ENCODE measurements around the gene OR52E1. TPM values are rescaled to one million over a fixed set of nuclear protein-coding genes. Genes with fewer than 3 reads are reported as not detected.
"Not testable (repeated sequence)": the region's sequence is repeated elsewhere in the genome, so short reads cannot be mapped to it uniquely, and the experiment has no call there.

OR52E1 gene
- total and polyA plus RNA-seq, 5 donors from 2014 or later: not detected

DNA sequence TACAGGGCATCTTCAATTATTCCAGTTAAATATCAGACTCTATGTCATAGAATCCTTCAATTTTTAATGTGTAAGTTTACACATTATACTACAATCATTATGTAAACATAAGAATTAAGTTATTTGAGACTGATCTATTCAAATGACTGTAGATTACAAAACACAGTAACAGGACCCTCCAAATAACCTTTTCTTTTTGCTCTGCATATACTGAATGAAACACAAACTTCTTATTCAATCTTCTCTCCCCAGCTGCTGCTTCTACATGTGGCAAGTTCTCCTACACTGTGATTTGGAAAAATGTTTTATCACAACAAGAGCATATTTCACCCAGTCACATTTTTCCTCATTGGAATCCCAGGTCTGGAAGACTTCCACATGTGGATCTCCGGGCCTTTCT is 23.1 kb upstream of the OR52E1 start, which contains the start of gene OR52J3:
OR52J3 (plus strand) TSS at position 301 of the 400 bp plus-strand sequence; CDS start at position 301, 0 bp downstream.
- ATAC-seq (ENCODE audit: low read depth in 2 of 2) (no peak), DNase-seq (no peak)
- Mint-ChIP-seq H3K27ac (no peak within 1 kb of the TSS), H3K36me3 (no peaks in the 10 kb centered on the region), H3K4me3 (no peak within 1 kb of the TSS), H3K27me3 (no peaks in the 10 kb centered on the region), H3K4me1 (no peaks in the 10 kb centered on the region), H3K9me3 (peaks cover 0 to 7% (median 0%) of the 10 kb centered on the region in 7 donors)
- Histone ChIP-seq H3K4me1 (ENCODE audit: control insufficient read depth, insufficient read depth, low read length, poor library complexity, severe bottlenecking) (no peaks in the 10 kb centered on the region), H3K36me3 (ENCODE audit: control insufficient read depth, insufficient read depth, low read length) (no peaks in the 10 kb centered on the region), H3K27ac (ENCODE audit: insufficient read depth, low read length, poor library complexity, severe bottlenecking) (no peak within 1 kb of the TSS), H3K9me3 (ENCODE audit: control insufficient read depth in 2 of 2, low read length in 2 of 2) (no peaks in the 10 kb centered on the region), H3K4me3 (ENCODE audit: low read depth, low read length) (no peak within 1 kb of the TSS), H3K27me3 (ENCODE audit: control insufficient read depth, insufficient read depth, low read length) (no peaks in the 10 kb centered on the region)

DNA sequence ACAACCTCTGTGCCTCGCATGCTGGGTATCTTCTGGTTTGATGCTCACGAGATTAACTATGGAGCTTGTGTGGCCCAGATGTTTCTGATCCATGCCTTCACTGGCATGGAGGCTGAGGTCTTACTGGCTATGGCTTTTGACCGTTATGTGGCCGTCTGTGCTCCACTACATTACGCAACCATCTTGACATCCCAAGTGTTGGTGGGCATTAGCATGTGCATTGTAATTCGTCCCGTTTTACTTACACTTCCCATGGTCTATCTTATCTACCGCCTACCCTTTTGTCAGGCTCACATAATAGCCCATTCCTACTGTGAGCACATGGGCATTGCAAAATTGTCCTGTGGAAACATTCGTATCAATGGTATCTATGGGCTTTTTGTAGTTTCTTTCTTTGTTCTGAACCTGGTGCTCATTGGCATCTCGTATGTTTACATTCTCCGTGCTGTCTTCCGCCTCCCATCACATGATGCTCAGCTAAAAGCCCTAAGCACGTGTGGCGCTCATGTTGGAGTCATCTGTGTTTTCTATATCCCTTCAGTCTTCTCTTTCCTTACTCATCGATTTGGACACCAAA is 22.5 kb upstream of the OR52E1 start:
- Histone ChIP-seq H3K9me3 (ENCODE audit: control insufficient read depth in 2 of 2, low read length in 2 of 2) (no peaks in the 10 kb centered on the region), H3K27ac (ENCODE audit: insufficient read depth, low read length, poor library complexity, severe bottlenecking) (no peak overlapping the region), H3K4me3 (ENCODE audit: low read depth, low read length) (no peak overlapping the region), H3K36me3 (ENCODE audit: control insufficient read depth, insufficient read depth, low read length) (no peaks in the 10 kb centered on the region), H3K4me1 (ENCODE audit: control insufficient read depth, insufficient read depth, low read length, poor library complexity, severe bottlenecking) (no peaks in the 10 kb centered on the region), H3K27me3 (ENCODE audit: control insufficient read depth, insufficient read depth, low read length) (no peaks in the 10 kb centered on the region)
- H3K27ac Mint-ChIP-seq: no peak overlapping the region
- peaks cover 0 to 7% (median 0%) of the 10 kb centered on the region in 7 donors for H3K9me3 Mint-ChIP-seq
- no peaks in the 10 kb centered on the region for H3K4me1 Mint-ChIP-seq
- no peaks in the 10 kb centered on the region for H3K27me3 Mint-ChIP-seq
- no peak for ATAC-seq (ENCODE audit: low read depth in 2 of 2)
- no peaks in the 10 kb centered on the region for H3K36me3 Mint-ChIP-seq
- DNase-seq: no peak
- no peak overlapping the region for H3K4me3 Mint-ChIP-seq

DNA sequence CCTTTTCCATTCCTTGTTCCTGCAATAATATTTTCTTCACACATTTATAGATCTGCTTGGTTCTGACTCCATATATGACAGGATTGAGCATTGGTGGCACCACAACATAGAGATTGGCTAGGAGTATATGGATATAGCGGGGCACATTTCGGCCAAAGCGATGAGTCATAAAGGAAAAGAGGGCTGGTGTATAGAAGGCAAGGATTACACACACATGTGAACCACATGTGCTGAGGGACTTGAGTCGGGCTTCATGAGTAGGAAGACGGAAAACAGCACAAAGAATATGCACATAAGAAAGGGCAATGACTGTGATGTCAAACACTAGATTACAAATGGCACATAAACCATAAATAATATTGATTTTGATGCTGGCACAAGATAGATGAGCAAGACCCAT is 10.7 kb upstream of the OR52E1 start:
- H3K27me3 Mint-ChIP-seq; H3K4me1 Mint-ChIP-seq; H3K27ac Mint-ChIP-seq; H3K27me3 ChIP-seq (ENCODE audit: control insufficient read depth, insufficient read depth, low read length); H3K27ac ChIP-seq (ENCODE audit: insufficient read depth, low read length, poor library complexity, severe bottlenecking); H3K4me3 Mint-ChIP-seq; H3K9me3 ChIP-seq (ENCODE audit: control insufficient read depth in 2 of 2, low read length in 2 of 2); H3K4me1 ChIP-seq (ENCODE audit: control insufficient read depth, insufficient read depth, low read length, poor library complexity, severe bottlenecking); ATAC-seq (ENCODE audit: low read depth in 2 of 2); H3K36me3 Mint-ChIP-seq; DNase-seq; H3K4me3 ChIP-seq (ENCODE audit: low read depth, low read length); H3K9me3 Mint-ChIP-seq; H3K36me3 ChIP-seq (ENCODE audit: control insufficient read depth, insufficient read depth, low read length): not testable (repeated sequence)

DNA sequence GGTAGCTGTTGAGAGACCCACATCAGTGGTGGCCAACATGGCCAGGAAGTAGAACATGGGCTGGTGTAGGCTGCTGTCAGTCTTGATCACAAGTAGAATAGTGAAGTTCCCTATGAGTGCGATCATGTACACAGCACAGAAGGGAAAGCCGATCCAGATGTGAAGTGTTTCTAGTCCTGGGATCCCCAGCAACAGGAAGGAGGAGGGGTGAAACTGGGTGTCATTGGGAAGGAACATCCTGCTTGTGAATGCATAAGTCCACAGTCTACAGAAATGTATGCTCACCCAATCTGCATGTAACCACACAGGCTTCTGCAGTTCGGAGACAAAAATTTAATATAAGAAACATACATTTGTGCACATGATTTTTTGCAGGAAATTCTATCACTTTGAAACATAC is 10.0 kb upstream of the OR52E1 start, which contains the start of gene OR52E2:
OR52E2 (minus strand) TSS at position 237 of the 400 bp plus-strand sequence; CDS start at position 237, 0 bp downstream.
- no peak within 1 kb of the TSS for H3K4me3 Mint-ChIP-seq
- H3K9me3 ChIP-seq (ENCODE audit: control insufficient read depth in 2 of 2, low read length in 2 of 2): no peaks in the 10 kb centered on the region
- H3K4me1 ChIP-seq (ENCODE audit: control insufficient read depth, insufficient read depth, low read length, poor library complexity, severe bottlenecking): no peaks in the 10 kb centered on the region
- H3K27me3 Mint-ChIP-seq: no peaks in the 10 kb centered on the region
- H3K9me3 Mint-ChIP-seq: peaks cover 0 to 6% (median 4%) of the 10 kb centered on the region in 7 donors
- no peaks in the 10 kb centered on the region for H3K27me3 ChIP-seq (ENCODE audit: control insufficient read depth, insufficient read depth, low read length)
- no peak for DNase-seq
- ATAC-seq (ENCODE audit: low read depth in 2 of 2): no peak
- no peaks in the 10 kb centered on the region for H3K4me1 Mint-ChIP-seq
- H3K27ac ChIP-seq (ENCODE audit: insufficient read depth, low read length, poor library complexity, severe bottlenecking): no peak within 1 kb of the TSS
- no peaks in the 10 kb centered on the region for H3K36me3 Mint-ChIP-seq
- H3K27ac Mint-ChIP-seq: no peak within 1 kb of the TSS
- H3K36me3 ChIP-seq (ENCODE audit: control insufficient read depth, insufficient read depth, low read length): no peaks in the 10 kb centered on the region
- H3K4me3 ChIP-seq (ENCODE audit: low read depth, low read length): no peak within 1 kb of the TSS

DNA sequence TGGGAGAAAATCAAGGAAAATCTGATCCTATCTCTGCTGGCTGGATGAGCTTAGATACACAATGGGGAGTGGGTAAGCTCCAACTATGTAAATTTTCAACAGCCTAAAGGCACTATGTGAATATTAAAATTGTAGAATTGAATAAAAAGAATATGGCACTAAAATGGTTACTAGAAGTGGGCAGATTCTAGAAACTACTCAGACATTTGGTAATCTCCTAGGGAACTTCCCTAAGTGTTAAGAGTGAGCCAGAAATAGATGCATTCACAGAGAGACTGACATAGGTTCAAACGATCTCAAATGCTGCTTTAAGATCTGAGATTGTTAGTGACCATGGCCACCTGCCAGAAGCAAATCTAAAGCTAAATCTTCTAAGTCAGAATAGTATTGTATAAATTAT is 4.3 kb upstream of the OR52E1 start:
- no peaks in the 10 kb centered on the region for H3K9me3 ChIP-seq (ENCODE audit: control insufficient read depth in 2 of 2, low read length in 2 of 2)
- no peak overlapping the region for H3K27ac ChIP-seq (ENCODE audit: insufficient read depth, low read length, poor library complexity, severe bottlenecking)
- no peak for DNase-seq
- H3K4me3 Mint-ChIP-seq: no peak overlapping the region
- no peaks in the 10 kb centered on the region for H3K36me3 ChIP-seq (ENCODE audit: control insufficient read depth, insufficient read depth, low read length)
- H3K27me3 ChIP-seq (ENCODE audit: control insufficient read depth, insufficient read depth, low read length): no peaks in the 10 kb centered on the region
- H3K27ac Mint-ChIP-seq: no peak overlapping the region
- H3K4me1 ChIP-seq (ENCODE audit: control insufficient read depth, insufficient read depth, low read length, poor library complexity, severe bottlenecking): no peaks in the 10 kb centered on the region
- H3K27me3 Mint-ChIP-seq: no peaks in the 10 kb centered on the region
- H3K9me3 Mint-ChIP-seq: peaks cover 0 to 2% (median 0%) of the 10 kb centered on the region in 7 donors
- H3K36me3 Mint-ChIP-seq: no peaks in the 10 kb centered on the region
- H3K4me1 Mint-ChIP-seq: no peaks in the 10 kb centered on the region
- ATAC-seq (ENCODE audit: low read depth in 2 of 2): no peak
- H3K4me3 ChIP-seq (ENCODE audit: low read depth, low read length): no peak overlapping the region

DNA sequence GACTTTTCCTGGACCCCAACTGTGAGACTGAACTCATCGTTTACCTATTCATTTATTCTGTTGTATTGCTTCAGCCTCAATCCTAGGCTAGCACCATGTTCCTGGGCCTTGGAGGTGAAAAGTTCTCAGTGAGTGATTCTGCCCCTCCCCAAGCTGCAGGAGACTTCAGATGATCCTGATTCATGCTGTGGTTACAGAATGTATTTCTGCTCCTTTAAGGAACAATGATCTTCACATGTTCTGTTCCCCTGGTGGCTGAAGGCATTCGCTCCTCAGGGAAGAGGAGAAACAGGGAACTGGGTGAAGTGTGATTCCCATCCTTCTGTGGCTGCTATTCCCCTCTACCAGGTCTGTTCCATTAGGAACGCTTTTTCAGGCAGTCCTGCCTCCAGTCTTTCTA is 2.4 kb downstream of the OR52E1 start:
- Mint-ChIP-seq H3K27me3 (no peaks in the 10 kb centered on the region), H3K36me3 (no peaks in the 10 kb centered on the region), H3K27ac (no peak overlapping the region), H3K9me3 (peaks cover 0 to 3% (median 0%) of the 10 kb centered on the region in 7 donors), H3K4me1 (no peaks in the 10 kb centered on the region), H3K4me3 (no peak overlapping the region)
- Histone ChIP-seq H3K27ac (ENCODE audit: insufficient read depth, low read length, poor library complexity, severe bottlenecking) (no peak overlapping the region), H3K27me3 (ENCODE audit: control insufficient read depth, insufficient read depth, low read length) (no peaks in the 10 kb centered on the region), H3K4me1 (ENCODE audit: control insufficient read depth, insufficient read depth, low read length, poor library complexity, severe bottlenecking) (no peaks in the 10 kb centered on the region), H3K36me3 (ENCODE audit: control insufficient read depth, insufficient read depth, low read length) (no peaks in the 10 kb centered on the region), H3K4me3 (ENCODE audit: low read depth, low read length) (no peak overlapping the region), H3K9me3 (ENCODE audit: control insufficient read depth in 2 of 2, low read length in 2 of 2) (no peaks in the 10 kb centered on the region)
- DNase-seq (no peak), ATAC-seq (ENCODE audit: low read depth in 2 of 2) (no peak)

DNA sequence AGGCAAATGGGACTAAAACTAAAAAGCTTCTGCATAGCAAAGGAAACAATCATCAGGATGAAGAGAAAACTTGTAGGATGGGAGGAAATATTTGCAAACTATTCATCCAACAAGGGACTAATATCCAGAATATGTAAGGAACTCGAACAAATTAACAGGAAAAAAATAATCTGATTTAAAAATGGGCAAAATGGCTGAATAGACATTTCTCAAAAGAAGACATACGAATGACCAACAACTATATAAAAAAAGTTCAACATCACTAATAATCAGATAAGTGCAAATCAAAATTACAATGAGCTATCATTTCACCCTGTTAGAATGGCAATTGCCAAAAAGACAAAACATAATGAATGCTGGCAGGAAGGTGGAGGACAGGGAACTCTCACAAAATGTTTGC is 12.0 kb downstream of the OR52E1 start:
- H3K27ac Mint-ChIP-seq: no peak overlapping the region
- no peaks in the 10 kb centered on the region for H3K4me1 Mint-ChIP-seq
- Histone ChIP-seq H3K27me3 (ENCODE audit: control insufficient read depth, insufficient read depth, low read length) (no peaks in the 10 kb centered on the region), H3K36me3 (ENCODE audit: control insufficient read depth, insufficient read depth, low read length) (no peaks in the 10 kb centered on the region), H3K9me3 (ENCODE audit: control insufficient read depth in 2 of 2, low read length in 2 of 2) (no peaks in the 10 kb centered on the region), H3K4me3 (ENCODE audit: low read depth, low read length) (no peak overlapping the region), H3K27ac (ENCODE audit: insufficient read depth, low read length, poor library complexity, severe bottlenecking) (no peak overlapping the region), H3K4me1 (ENCODE audit: control insufficient read depth, insufficient read depth, low read length, poor library complexity, severe bottlenecking) (no peaks in the 10 kb centered on the region)
- H3K36me3 Mint-ChIP-seq: no peaks in the 10 kb centered on the region
- DNase-seq (no peak), ATAC-seq (ENCODE audit: low read depth in 2 of 2) (no peak)
- peaks cover 4% of the 10 kb centered on the region for H3K27me3 Mint-ChIP-seq
- H3K9me3 Mint-ChIP-seq: peaks cover 0 to 3% (median 0%) of the 10 kb centered on the region in 7 donors
- no peak overlapping the region for H3K4me3 Mint-ChIP-seq

DNA sequence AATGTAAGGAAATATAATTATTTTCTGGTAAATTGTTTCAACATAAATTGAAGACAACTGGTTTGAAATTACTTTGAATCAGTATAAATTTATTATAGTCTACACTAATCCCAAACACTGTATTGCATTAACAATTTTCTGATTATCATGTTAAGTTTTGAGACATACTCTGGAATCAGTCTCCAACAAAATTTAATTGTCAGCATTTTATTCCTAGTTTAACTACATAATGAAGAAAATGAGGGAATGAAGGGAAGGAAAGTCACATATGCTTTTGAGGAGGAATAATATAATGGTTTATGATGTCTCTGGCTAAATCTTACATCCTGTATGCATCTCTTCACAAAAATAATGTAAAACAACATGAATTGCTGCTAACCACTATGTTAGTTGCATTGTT is 14.2 kb downstream of the OR52E1 start:
- no peaks in the 10 kb centered on the region for H3K36me3 Mint-ChIP-seq
- H3K4me3 Mint-ChIP-seq: no peak overlapping the region
- H3K27ac Mint-ChIP-seq: no peak overlapping the region
- Histone ChIP-seq H3K27ac (ENCODE audit: insufficient read depth, low read length, poor library complexity, severe bottlenecking) (no peak overlapping the region), H3K9me3 (ENCODE audit: control insufficient read depth in 2 of 2, low read length in 2 of 2) (no peaks in the 10 kb centered on the region), H3K4me3 (ENCODE audit: low read depth, low read length) (no peak overlapping the region), H3K36me3 (ENCODE audit: control insufficient read depth, insufficient read depth, low read length) (no peaks in the 10 kb centered on the region), H3K27me3 (ENCODE audit: control insufficient read depth, insufficient read depth, low read length) (no peaks in the 10 kb centered on the region), H3K4me1 (ENCODE audit: control insufficient read depth, insufficient read depth, low read length, poor library complexity, severe bottlenecking) (no peaks in the 10 kb centered on the region)
- no peaks in the 10 kb centered on the region for H3K4me1 Mint-ChIP-seq
- ATAC-seq (ENCODE audit: low read depth in 2 of 2) (no peak), DNase-seq (no peak)
- H3K27me3 Mint-ChIP-seq: peaks cover 4% of the 10 kb centered on the region
- H3K9me3 Mint-ChIP-seq: peaks cover 0 to 6% (median 0%) of the 10 kb centered on the region in 7 donors

Measured in CD4-positive, CD25-positive, alpha-beta regulatory T cell (primary cell).